ENCODE measurements around the gene KIF6.

KIF6 gene

GRCh38 chr6:39391182-39391581 is 334.0 kb downstream of the KIF6 start:
- Mint-ChIP-seq H3K4me1 (no peaks in the 10 kb centered on the region), H3K36me3 (ENCODE audit: insufficient read depth) (peaks cover 2% of the 10 kb centered on the region), H3K27me3 (peaks cover 44% of the 10 kb centered on the region), H3K9me3 (no peaks in the 10 kb centered on the region), H3K4me3 (no peak overlapping the region), H3K27ac (ENCODE audit: low read depth) (no peak overlapping the region)
- ATAC-seq (replicated peaks; ENCODE audit: extremely low read depth, poor library complexity, severe bottlenecking) (no peak), DNase-seq (ENCODE audit: low spot score in 2 of 2) (no peak)

- DNase-seq (ENCODE audit: low spot score in 2 of 2) = no peak
- Mint-ChIP-seq H3K27me3 (peaks cover 46% of the 10 kb centered on the region), H3K9me3 (no peaks in the 10 kb centered on the region), H3K4me1 (no peaks in the 10 kb centered on the region), H3K36me3 (ENCODE audit: insufficient read depth) (peaks cover 2% of the 10 kb centered on the region), H3K4me3 (no peak overlapping the region), H3K27ac (ENCODE audit: low read depth) (no peak overlapping the region)
- ATAC-seq (replicated peaks; ENCODE audit: extremely low read depth, poor library complexity, severe bottlenecking) = no peak
These were observed 335.8 kb downstream of the KIF6 start for GRCh38 chr6:39389484-39389767.

- Mint-ChIP-seq H3K36me3 (ENCODE audit: insufficient read depth) (peaks cover 2% of the 10 kb centered on the region), H3K9me3 (no peaks in the 10 kb centered on the region), H3K4me3 (no peak overlapping the region), H3K27me3 (peaks cover 46% of the 10 kb centered on the region), H3K4me1 (no peaks in the 10 kb centered on the region), H3K27ac (ENCODE audit: low read depth) (no peak overlapping the region)
- no peak for DNase-seq (ENCODE audit: low spot score in 2 of 2)
- no peak for ATAC-seq (replicated peaks; ENCODE audit: extremely low read depth, poor library complexity, severe bottlenecking)
These were observed 336.4 kb downstream of the KIF6 start for GRCh38 chr6:39388606-39389483.

GRCh38 chr6:39387785-39388184 is 337.4 kb downstream of the KIF6 start:
- Mint-ChIP-seq H3K36me3 (ENCODE audit: insufficient read depth) (peaks cover 2% of the 10 kb centered on the region), H3K27ac (ENCODE audit: low read depth) (no peak overlapping the region), H3K27me3 (peaks cover 41% of the 10 kb centered on the region), H3K4me3 (no peak overlapping the region), H3K9me3 (no peaks in the 10 kb centered on the region), H3K4me1 (no peaks in the 10 kb centered on the region)
- ATAC-seq (replicated peaks; ENCODE audit: extremely low read depth, poor library complexity, severe bottlenecking) (no peak), DNase-seq (ENCODE audit: low spot score in 2 of 2) (no peak)

- ATAC-seq (replicated peaks; ENCODE audit: extremely low read depth, poor library complexity, severe bottlenecking) (no peak), DNase-seq (ENCODE audit: low spot score in 2 of 2) (no peak)
- Mint-ChIP-seq H3K36me3 (ENCODE audit: insufficient read depth) (peaks cover 2% of the 10 kb centered on the region), H3K27ac (ENCODE audit: low read depth) (no peak overlapping the region), H3K9me3 (no peaks in the 10 kb centered on the region), H3K4me3 (no peak overlapping the region), H3K4me1 (no peaks in the 10 kb centered on the region), H3K27me3 (peaks cover 34% of the 10 kb centered on the region)
These were observed 338.7 kb downstream of the KIF6 start for GRCh38 chr6:39386487-39386886.

GRCh38 chr6:39381550-39382140 is 343.6 kb downstream of the KIF6 start:
- ATAC-seq (replicated peaks; ENCODE audit: extremely low read depth, poor library complexity, severe bottlenecking) (no peak), DNase-seq (ENCODE audit: low spot score in 2 of 2) (no peak)
- Mint-ChIP-seq H3K4me3 (no peak overlapping the region), H3K27ac (ENCODE audit: low read depth) (no peak overlapping the region), H3K4me1 (no peaks in the 10 kb centered on the region), H3K36me3 (ENCODE audit: insufficient read depth) (no peaks in the 10 kb centered on the region), H3K27me3 (peaks cover 10% of the 10 kb centered on the region), H3K9me3 (no peaks in the 10 kb centered on the region)

GRCh38 chr6:39380837-39381549 is 344.2 kb downstream of the KIF6 start:
- DNase-seq (ENCODE audit: low spot score in 2 of 2) = no peak
- no peaks in the 10 kb centered on the region for H3K36me3 Mint-ChIP-seq (ENCODE audit: insufficient read depth)
- H3K27me3 Mint-ChIP-seq = peaks cover 4% of the 10 kb centered on the region
- H3K9me3 Mint-ChIP-seq = no peaks in the 10 kb centered on the region
- H3K27ac Mint-ChIP-seq (ENCODE audit: low read depth) = no peak overlapping the region
- no peak overlapping the region for H3K4me3 Mint-ChIP-seq
- no peaks in the 10 kb centered on the region for H3K4me1 Mint-ChIP-seq
- no peak for ATAC-seq (replicated peaks; ENCODE audit: extremely low read depth, poor library complexity, severe bottlenecking)

GRCh38 chr6:39378960-39379425 is 346.2 kb downstream of the KIF6 start:
- no peaks in the 10 kb centered on the region for H3K36me3 Mint-ChIP-seq (ENCODE audit: insufficient read depth)
- H3K4me3 Mint-ChIP-seq = no peak overlapping the region
- no peak for DNase-seq (ENCODE audit: low spot score in 2 of 2)

GRCh38 chr6:39378175-39378959 is 346.8 kb downstream of the KIF6 start:
- Mint-ChIP-seq H3K36me3 (ENCODE audit: insufficient read depth) (no peaks in the 10 kb centered on the region), H3K4me1 (no peaks in the 10 kb centered on the region), H3K9me3 (no peaks in the 10 kb centered on the region), H3K27me3 (peaks cover 7% of the 10 kb centered on the region), H3K27ac (ENCODE audit: low read depth) (no peak overlapping the region), H3K4me3 (no peak overlapping the region)
- ATAC-seq (replicated peaks; ENCODE audit: extremely low read depth, poor library complexity, severe bottlenecking) (no peak), DNase-seq (ENCODE audit: low spot score in 2 of 2) (no peak)

More at GRCh38 chr6:39378960-39379425, 346.2 kb downstream of the KIF6 start:
- Mint-ChIP-seq H3K27ac (ENCODE audit: low read depth) (no peak overlapping the region), H3K27me3 (peaks cover 7% of the 10 kb centered on the region), H3K4me1 (no peaks in the 10 kb centered on the region), H3K9me3 (no peaks in the 10 kb centered on the region)
- no peak for ATAC-seq (replicated peaks; ENCODE audit: extremely low read depth, poor library complexity, severe bottlenecking)

GRCh38 chr6:39377539-39377950 is 347.7 kb downstream of the KIF6 start:
- no peak overlapping the region for H3K27ac Mint-ChIP-seq (ENCODE audit: low read depth)
- ATAC-seq (replicated peaks; ENCODE audit: extremely low read depth, poor library complexity, severe bottlenecking) (no peak), DNase-seq (ENCODE audit: low spot score in 2 of 2) (no peak)
- H3K4me3 Mint-ChIP-seq = no peak overlapping the region
- no peaks in the 10 kb centered on the region for H3K4me1 Mint-ChIP-seq
- H3K9me3 Mint-ChIP-seq = no peaks in the 10 kb centered on the region
- no peaks in the 10 kb centered on the region for H3K36me3 Mint-ChIP-seq (ENCODE audit: insufficient read depth)
- peaks cover 7% of the 10 kb centered on the region for H3K27me3 Mint-ChIP-seq

GRCh38 chr6:39375405-39375804 is 349.8 kb downstream of the KIF6 start:
- DNase-seq (ENCODE audit: low spot score in 2 of 2) = no peak
- Mint-ChIP-seq H3K27ac (ENCODE audit: low read depth) (no peak overlapping the region), H3K27me3 (peaks cover 28% of the 10 kb centered on the region), H3K9me3 (no peaks in the 10 kb centered on the region), H3K4me1 (no peaks in the 10 kb centered on the region), H3K36me3 (ENCODE audit: insufficient read depth) (no peaks in the 10 kb centered on the region), H3K4me3 (no peak overlapping the region)
- no peak for ATAC-seq (replicated peaks; ENCODE audit: extremely low read depth, poor library complexity, severe bottlenecking)

- H3K4me1 Mint-ChIP-seq = no peaks in the 10 kb centered on the region
- ATAC-seq (replicated peaks; ENCODE audit: extremely low read depth, poor library complexity, severe bottlenecking) = no peak
These were observed 354.8 kb downstream of the KIF6 start for GRCh38 chr6:39370390-39370789.

More at GRCh38 chr6:39370390-39370789, 354.8 kb downstream of the KIF6 start:
- H3K4me3 Mint-ChIP-seq = no peak overlapping the region
- H3K36me3 Mint-ChIP-seq (ENCODE audit: insufficient read depth) = peaks cover 2% of the 10 kb centered on the region
- H3K27ac Mint-ChIP-seq (ENCODE audit: low read depth) = no peak overlapping the region
- H3K27me3 Mint-ChIP-seq = peaks cover 58% of the 10 kb centered on the region
- no peaks in the 10 kb centered on the region for H3K9me3 Mint-ChIP-seq
- DNase-seq (ENCODE audit: low spot score in 2 of 2) = no peak
